Spleen (tissue), 7 donors: ENCODE results near the gene GRK4.

ENCODE experiments used
- CTCF ChIP-seq, 11 experiments: fragments of 200-600 bp in 7 of 11; fragments of 450-650 bp in 4 of 11; sonication (generic) in 4 of 11; IDR thresholded peaks in 8 of 11; conservative IDR thresholded peaks in 3 of 11; 1 replicate in 7 of 11; 2 replicates in 4 of 11; pipeline versions ENCODE4 v1.4.0 to v1.8.0; 2016 to 2021; ENCODE audit warnings: antibody characterized with exemption in 11 of 11, inconsistent platforms in 4 of 11, mild to moderate bottlenecking in 1 of 11
- POLR2AphosphoS5 ChIP-seq, 3 donors: sonication (generic); formaldehyde crosslinking; IDR thresholded peaks; one replicate each; pipeline ENCODE4 v1.5.1; 2017; ENCODE audit warnings: antibody characterized with exemption in 3 of 3
- donor health status: DM: no; HTN: no; CAD: no; lungs with moderate emphysema.
- donor health status: DM: no; HTN: no; CAD: no.
- donor health status: DM: no; HTN: no; CAD: no.

GRCh38 chr4:2924286-2924685 is 39.1 kb upstream of the GRK4 start:
- no peak for TF ChIP-seq POLR2AphosphoS5 (IDR thresholded peaks at IDR 0.05)
- no peak for TF ChIP-seq CTCF (IDR thresholded peaks at IDR 0.05 in 8 of 11, conservative IDR thresholded peaks at IDR 0.05 in 3 of 11)
